Measurements from ENCODE around the gene ANGPTL8.

Gene ANGPTL8

DNA sequence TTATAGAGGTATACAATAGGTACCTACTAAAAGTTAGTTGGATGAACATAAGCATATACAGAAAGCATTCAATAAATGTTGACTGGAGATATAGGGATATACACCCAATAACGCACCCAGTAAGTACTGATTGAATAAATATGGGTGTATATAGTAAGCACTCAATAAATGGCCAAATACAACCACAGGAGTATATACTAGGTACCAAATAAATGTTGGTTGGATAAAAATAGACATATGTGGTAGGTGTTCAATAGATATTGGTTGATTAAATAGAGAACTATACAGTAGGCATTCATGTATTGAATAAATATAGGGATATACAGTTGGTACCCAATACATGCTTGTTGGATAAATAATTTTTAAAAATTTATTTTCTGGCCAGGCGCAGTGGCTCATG lies 9.4 kb downstream of the ANGPTL8 start:
- Histone ChIP-seq H3K4me1 (ENCODE audit: control insufficient read depth, insufficient read depth, low read length, unreplicated experiment) (no peaks in the 10 kb centered on the region), H3K27ac (ENCODE audit: low read depth, low read length) (no peak overlapping the region), H3K27me3 (ENCODE audit: insufficient read depth, low read length) (no peaks in the 10 kb centered on the region), H3K36me3 (ENCODE audit: insufficient read depth, low read length) (no peaks in the 10 kb centered on the region), H3K79me2 (ENCODE audit: control insufficient read depth, insufficient read depth, low read length, unreplicated experiment) (no peaks in the 10 kb centered on the region), H3K4me3 (ENCODE audit: low read depth, low read length) (no peak overlapping the region), H2AFZ (ENCODE audit: low read length, unreplicated experiment) (no peak overlapping the region)

DNA sequence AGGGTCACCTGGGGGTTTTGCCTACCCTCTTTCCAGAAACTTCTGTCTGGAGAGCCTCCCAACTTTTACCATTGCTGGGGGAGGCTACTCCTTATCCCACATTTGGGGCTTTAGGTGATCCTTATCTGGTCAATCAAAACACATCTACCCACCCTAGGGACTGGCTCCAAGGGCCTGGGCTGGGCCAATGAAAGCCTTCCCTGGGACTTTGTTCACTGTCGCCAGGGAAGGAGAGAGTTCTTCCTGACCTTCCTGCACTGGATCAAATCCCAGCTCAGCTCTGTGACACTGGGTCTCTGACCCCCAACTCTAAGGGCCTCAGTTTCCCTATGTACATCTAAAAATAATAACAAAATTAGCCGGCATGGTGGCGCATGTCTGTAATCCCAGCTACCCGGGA lies 11.8 kb downstream of the ANGPTL8 start:
- Histone ChIP-seq H2AFZ (ENCODE audit: low read length, unreplicated experiment) (no peak overlapping the region), H3K27me3 (ENCODE audit: insufficient read depth, low read length) (no peaks in the 10 kb centered on the region), H3K4me1 (ENCODE audit: control insufficient read depth, insufficient read depth, low read length, unreplicated experiment) (no peaks in the 10 kb centered on the region), H3K4me3 (ENCODE audit: low read depth, low read length) (no peak overlapping the region), H3K27ac (ENCODE audit: low read depth, low read length) (no peak overlapping the region), H3K36me3 (ENCODE audit: insufficient read depth, low read length) (no peaks in the 10 kb centered on the region), H3K79me2 (ENCODE audit: control insufficient read depth, insufficient read depth, low read length, unreplicated experiment) (no peaks in the 10 kb centered on the region)

DNA sequence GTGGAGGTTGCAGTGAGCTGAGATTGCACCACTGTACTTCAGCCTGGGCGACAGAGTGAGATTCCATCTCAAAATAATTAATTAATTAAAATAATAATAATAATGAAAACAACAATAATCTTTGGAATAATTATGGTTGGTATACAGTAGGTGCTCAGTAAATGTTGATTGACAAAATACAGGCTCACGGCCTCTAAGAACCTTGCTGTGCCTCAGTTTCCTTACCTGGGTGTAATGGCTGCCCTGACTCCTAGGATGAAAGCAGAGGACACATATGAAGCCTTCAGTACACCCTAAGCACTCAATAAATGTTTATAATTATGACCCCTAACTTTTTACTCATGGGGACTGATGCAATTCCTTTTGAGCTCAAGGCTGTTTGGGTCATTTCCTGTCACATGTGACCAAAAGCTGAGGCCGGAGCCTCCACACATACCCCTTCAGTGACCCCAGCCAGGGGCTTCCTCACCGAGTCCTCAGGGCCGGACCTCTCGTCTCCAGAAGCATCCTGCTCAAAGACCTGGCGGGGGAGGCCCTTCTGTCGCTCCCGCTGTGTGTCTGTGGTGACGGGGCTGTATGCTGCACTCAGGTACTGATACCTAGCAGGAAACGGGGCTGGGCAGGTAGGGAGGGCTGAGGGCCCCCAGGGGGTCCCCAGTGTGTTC lies 12.4 kb downstream of the ANGPTL8 start:
- Histone ChIP-seq H3K27ac (ENCODE audit: low read depth, low read length) (no peak overlapping the region), H3K4me1 (ENCODE audit: control insufficient read depth, insufficient read depth, low read length, unreplicated experiment) (no peaks in the 10 kb centered on the region), H3K27me3 (ENCODE audit: insufficient read depth, low read length) (no peaks in the 10 kb centered on the region), H3K36me3 (ENCODE audit: insufficient read depth, low read length) (no peaks in the 10 kb centered on the region), H3K79me2 (ENCODE audit: control insufficient read depth, insufficient read depth, low read length, unreplicated experiment) (no peaks in the 10 kb centered on the region), H2AFZ (ENCODE audit: low read length, unreplicated experiment) (no peak overlapping the region), H3K4me3 (ENCODE audit: low read depth, low read length) (no peak overlapping the region)

DNA sequence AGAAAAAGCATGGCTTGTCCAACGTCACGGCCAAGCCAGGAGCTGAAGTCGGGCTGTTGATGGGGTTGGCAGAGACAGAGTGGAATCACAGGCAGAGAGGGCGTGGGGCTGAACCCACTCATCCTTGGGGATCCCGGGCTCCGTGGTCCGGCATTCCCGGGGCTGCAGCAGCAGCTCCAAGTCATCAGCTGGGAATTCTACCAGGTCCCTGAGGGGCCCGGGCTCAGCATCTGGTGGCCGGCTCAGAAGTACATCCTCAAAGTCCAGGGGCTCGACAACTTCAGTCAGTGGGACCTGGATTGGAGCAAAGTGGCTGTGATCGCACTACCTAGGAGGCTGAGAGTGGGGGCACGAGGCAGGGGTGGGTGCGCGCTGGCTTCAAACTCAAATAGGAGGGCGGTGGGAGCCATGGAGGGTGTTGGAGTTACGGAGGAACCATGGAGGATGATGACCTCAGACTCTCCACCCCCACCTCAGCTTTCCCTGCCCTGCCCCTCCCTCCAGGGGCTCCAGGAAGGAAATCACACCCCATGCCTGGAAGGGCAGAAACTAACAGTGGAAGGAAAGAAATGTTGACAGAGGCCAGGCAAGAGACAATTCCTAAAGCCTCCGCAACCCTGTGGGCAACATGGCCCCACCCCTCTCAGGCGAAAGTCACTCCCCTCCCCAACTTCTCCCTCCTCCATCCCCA lies 13.4 kb downstream of the ANGPTL8 start:
- no peaks in the 10 kb centered on the region for H3K79me2 ChIP-seq (ENCODE audit: control insufficient read depth, insufficient read depth, low read length, unreplicated experiment)
- H2AFZ ChIP-seq (ENCODE audit: low read length, unreplicated experiment): no peak overlapping the region
- no peaks in the 10 kb centered on the region for H3K36me3 ChIP-seq (ENCODE audit: insufficient read depth, low read length)
- H3K27me3 ChIP-seq (ENCODE audit: insufficient read depth, low read length): no peaks in the 10 kb centered on the region
- no peak overlapping the region for H3K4me3 ChIP-seq (ENCODE audit: low read depth, low read length)
- H3K4me1 ChIP-seq (ENCODE audit: control insufficient read depth, insufficient read depth, low read length, unreplicated experiment): no peaks in the 10 kb centered on the region
- no peak overlapping the region for H3K27ac ChIP-seq (ENCODE audit: low read depth, low read length)

DNA sequence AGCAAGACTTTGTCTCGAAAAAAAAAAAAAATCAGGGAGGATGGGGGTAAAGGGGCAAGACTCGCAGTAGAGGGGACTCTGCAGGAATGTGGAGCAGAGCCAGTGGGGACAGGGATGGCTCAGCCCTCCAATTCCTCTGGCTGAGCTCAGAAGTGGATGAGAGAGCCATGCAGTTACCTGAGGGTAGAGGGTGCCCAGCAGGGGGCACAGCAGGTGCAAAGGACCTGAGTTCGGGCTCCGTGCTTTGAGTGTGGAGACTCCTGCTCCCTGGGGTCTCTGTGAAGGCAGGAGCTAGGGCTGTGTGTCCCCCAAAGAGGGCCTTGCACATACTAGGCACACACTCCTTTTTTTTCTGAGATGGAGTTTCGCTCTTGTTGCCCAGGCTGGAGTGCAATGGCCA lies 15.2 kb downstream of the ANGPTL8 start:
- no peaks in the 10 kb centered on the region for H3K4me1 ChIP-seq (ENCODE audit: control insufficient read depth, insufficient read depth, low read length, unreplicated experiment)
- H3K27me3 ChIP-seq (ENCODE audit: insufficient read depth, low read length): no peaks in the 10 kb centered on the region
- H3K27ac ChIP-seq (ENCODE audit: low read depth, low read length): no peak overlapping the region
- no peak overlapping the region for H3K4me3 ChIP-seq (ENCODE audit: low read depth, low read length)
- H2AFZ ChIP-seq (ENCODE audit: low read length, unreplicated experiment): no peak overlapping the region
- no peaks in the 10 kb centered on the region for H3K36me3 ChIP-seq (ENCODE audit: insufficient read depth, low read length)
- H3K79me2 ChIP-seq (ENCODE audit: control insufficient read depth, insufficient read depth, low read length, unreplicated experiment): no peaks in the 10 kb centered on the region

DNA sequence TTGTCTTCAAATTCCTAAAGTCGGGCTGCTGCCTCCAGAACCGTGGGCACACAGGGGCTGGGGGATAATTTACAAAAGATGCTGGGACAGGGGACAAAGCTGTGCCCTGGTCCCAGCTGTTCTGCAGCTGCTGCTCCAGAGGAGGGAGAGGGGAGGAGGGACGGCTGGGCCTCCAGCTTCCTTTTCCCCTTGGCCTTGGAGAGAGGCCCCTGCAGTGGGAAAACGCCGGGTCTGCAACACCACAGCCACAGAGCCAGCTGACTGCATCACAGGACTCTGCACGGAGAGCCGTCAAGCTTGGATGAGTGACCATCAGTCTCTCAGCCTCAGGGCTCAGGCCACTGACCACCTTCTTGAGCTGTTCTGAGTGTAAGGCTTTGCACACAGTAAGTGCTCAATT lies 16.8 kb downstream of the ANGPTL8 start:
- Histone ChIP-seq H3K27me3 (ENCODE audit: insufficient read depth, low read length) (no peaks in the 10 kb centered on the region), H3K4me1 (ENCODE audit: control insufficient read depth, insufficient read depth, low read length, unreplicated experiment) (no peaks in the 10 kb centered on the region), H2AFZ (ENCODE audit: low read length, unreplicated experiment) (no peak overlapping the region), H3K79me2 (ENCODE audit: control insufficient read depth, insufficient read depth, low read length, unreplicated experiment) (no peaks in the 10 kb centered on the region), H3K27ac (ENCODE audit: low read depth, low read length) (no peak overlapping the region), H3K4me3 (ENCODE audit: low read depth, low read length) (no peak overlapping the region), H3K36me3 (ENCODE audit: insufficient read depth, low read length) (no peaks in the 10 kb centered on the region)

DNA sequence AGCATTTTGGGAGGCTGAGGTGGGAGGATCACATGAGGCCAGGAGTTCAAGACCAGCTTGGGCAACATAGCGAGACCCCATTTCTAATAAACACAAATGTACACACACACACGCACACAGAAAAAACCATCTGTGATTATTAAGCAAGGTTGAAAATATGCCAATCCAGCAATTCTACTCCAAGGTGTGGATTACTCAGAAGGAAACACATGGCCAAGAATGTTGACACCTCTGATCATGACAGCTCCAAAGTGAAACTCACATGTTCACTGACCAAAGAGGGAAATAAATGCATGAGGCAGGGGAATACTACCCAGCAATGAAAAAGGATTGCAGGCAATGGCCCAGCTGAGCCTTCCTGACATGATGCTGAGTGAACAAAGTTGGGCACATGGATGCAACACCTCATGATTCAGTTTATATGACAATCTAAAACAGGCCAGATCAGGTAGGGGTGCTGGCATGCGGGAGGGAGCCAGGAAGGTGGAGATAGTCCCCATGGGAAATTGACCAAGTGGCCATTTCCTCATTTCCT lies 18.5 kb downstream of the ANGPTL8 start:
- H3K79me2 ChIP-seq (ENCODE audit: control insufficient read depth, insufficient read depth, low read length, unreplicated experiment): no peaks in the 10 kb centered on the region
- H3K36me3 ChIP-seq (ENCODE audit: insufficient read depth, low read length): no peaks in the 10 kb centered on the region
- no peak overlapping the region for H3K27ac ChIP-seq (ENCODE audit: low read depth, low read length)
- H3K4me3 ChIP-seq (ENCODE audit: low read depth, low read length): no peak overlapping the region
- no peaks in the 10 kb centered on the region for H3K4me1 ChIP-seq (ENCODE audit: control insufficient read depth, insufficient read depth, low read length, unreplicated experiment)
- no peaks in the 10 kb centered on the region for H3K27me3 ChIP-seq (ENCODE audit: insufficient read depth, low read length)
- no peak overlapping the region for H2AFZ ChIP-seq (ENCODE audit: low read length, unreplicated experiment)

DNA sequence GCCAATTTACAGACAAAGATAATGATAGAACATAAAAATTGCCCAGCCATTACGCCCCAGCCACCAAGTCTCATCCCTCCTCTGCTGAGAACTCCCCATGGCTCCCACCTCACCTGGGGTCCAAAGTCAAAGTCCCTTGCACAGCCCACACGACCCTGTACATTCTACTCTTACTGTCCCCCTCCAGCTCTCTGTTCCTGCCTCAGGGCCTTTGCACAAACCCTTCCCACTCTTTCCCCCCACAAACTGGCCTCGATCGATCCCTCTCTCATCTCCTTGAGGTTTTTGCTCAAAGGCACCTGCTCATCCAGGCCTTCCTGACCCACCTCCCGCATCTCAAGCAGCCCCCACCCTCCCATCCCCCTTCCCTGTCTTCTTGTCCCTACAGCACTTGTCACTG lies 21.6 kb downstream of the ANGPTL8 start:
- no peaks in the 10 kb centered on the region for H3K27me3 ChIP-seq (ENCODE audit: insufficient read depth, low read length)
- no peak overlapping the region for H2AFZ ChIP-seq (ENCODE audit: low read length, unreplicated experiment)
- no peak overlapping the region for H3K4me3 ChIP-seq (ENCODE audit: low read depth, low read length)
- no peak overlapping the region for H3K27ac ChIP-seq (ENCODE audit: low read depth, low read length)
- H3K4me1 ChIP-seq (ENCODE audit: control insufficient read depth, insufficient read depth, low read length, unreplicated experiment): no peaks in the 10 kb centered on the region
- H3K79me2 ChIP-seq (ENCODE audit: control insufficient read depth, insufficient read depth, low read length, unreplicated experiment): no peaks in the 10 kb centered on the region
- no peaks in the 10 kb centered on the region for H3K36me3 ChIP-seq (ENCODE audit: insufficient read depth, low read length)

DNA sequence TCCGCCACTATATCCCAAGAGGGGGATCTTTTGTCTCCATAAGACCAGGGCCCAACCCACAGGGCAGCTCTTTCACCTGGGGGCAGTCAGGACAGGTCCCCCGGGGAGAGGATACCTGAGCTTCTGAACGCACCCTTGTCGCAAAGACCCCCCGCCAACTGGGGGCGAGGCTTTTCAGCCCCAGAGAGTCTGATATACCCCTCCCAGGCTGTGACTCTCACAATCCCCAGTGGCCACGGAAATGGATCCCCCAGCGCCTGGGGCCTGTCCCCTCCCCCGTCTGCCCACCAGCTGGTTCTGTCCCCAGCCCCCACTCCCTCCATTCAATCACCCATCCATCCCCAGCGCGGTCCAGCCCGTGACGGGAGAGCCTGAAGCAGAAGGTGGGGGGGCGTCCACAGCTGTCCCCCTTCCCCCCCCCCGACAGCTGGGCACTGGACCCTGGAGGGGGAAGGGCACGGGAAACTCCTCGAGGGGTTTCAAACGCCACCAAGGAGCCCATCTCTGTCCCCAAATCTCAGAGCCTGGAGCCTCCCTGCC lies 22.1 kb downstream of the ANGPTL8 start:
- H3K79me2 ChIP-seq (ENCODE audit: control insufficient read depth, insufficient read depth, low read length, unreplicated experiment): no peaks in the 10 kb centered on the region
- no peaks in the 10 kb centered on the region for H3K27me3 ChIP-seq (ENCODE audit: insufficient read depth, low read length)
- peak overlapping the region; percentile 82 for H3K4me3 ChIP-seq (ENCODE audit: low read depth, low read length)
- H3K4me1 ChIP-seq (ENCODE audit: control insufficient read depth, insufficient read depth, low read length, unreplicated experiment): no peaks in the 10 kb centered on the region
- no peaks in the 10 kb centered on the region for H3K36me3 ChIP-seq (ENCODE audit: insufficient read depth, low read length)
- H3K27ac ChIP-seq (ENCODE audit: low read depth, low read length): no peak overlapping the region
- H2AFZ ChIP-seq (ENCODE audit: low read length, unreplicated experiment): peak overlapping the region; percentile 65

DNA sequence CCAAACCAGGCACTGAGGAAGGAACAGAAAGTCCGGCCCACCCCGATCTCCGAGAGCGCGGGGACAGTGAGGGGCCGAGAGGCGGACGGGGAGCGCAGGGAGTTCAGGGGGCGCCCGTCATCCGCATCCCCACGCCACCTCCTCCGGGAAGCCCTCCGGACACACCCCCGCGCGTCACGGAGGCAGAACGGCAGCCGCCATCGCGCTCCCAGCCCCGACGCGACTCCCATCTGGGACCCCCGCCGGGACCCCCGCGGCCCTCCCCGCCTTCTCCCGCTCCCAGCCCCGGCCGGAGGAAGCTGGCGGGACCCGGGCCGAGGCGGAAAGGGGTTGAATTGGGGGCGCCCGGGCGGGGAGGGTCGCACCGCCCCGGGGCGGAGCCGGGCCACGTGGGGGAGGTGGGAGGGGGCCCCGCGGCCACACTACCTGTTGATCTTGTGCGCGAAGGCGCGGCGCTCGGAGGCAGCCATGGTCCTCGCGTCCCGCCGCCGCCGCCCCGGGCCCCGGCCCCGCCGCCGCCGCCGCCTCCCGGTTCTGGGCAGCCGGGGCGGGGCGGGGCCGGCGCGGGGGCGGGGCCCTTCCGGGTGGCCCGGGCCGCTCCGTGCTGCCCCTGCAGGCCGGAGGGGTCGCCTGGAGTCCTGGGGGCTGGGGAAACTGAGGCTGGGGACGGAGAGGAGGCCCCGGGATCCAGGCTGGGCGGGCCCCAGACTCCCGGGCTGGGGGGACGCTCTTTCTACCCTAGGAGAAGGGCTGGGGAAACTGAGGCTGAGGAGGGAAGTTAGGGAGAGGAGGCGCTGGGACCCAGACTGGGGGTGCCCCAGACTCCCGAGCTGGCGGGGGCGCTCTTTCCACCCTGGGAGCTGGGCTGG lies 22.8 kb downstream of the ANGPTL8 start, which contains the start of gene DOCK6:
Gene DOCK6 (minus strand): TSS at position 554 of the 869 bp plus-strand sequence. CDS start 84 bp downstream, at position 470.
- H3K79me2 ChIP-seq (ENCODE audit: control insufficient read depth, insufficient read depth, low read length, unreplicated experiment): no peaks in the 10 kb centered on the region
- H3K27ac ChIP-seq (ENCODE audit: low read depth, low read length): no peak within 1 kb of the TSS
- peak within 1 kb of the TSS; percentile 82 for H3K4me3 ChIP-seq (ENCODE audit: low read depth, low read length)
- peak within 1 kb of the TSS; percentile 65 for H2AFZ ChIP-seq (ENCODE audit: low read length, unreplicated experiment)
- H3K4me1 ChIP-seq (ENCODE audit: control insufficient read depth, insufficient read depth, low read length, unreplicated experiment): no peaks in the 10 kb centered on the region
- no peaks in the 10 kb centered on the region for H3K36me3 ChIP-seq (ENCODE audit: insufficient read depth, low read length)
- no peaks in the 10 kb centered on the region for H3K27me3 ChIP-seq (ENCODE audit: insufficient read depth, low read length)
